Urinary bladder (tissue), 4 donors: Measurements from ENCODE around the gene TNRC6C. TPM values are rescaled to one million over a fixed set of nuclear protein-coding genes. Genes with fewer than 3 reads are reported as not detected.

Experiments used
- DNase-seq: peaks from one replicate; pipeline ENCODE4 v3.0.0-alpha.2; 2015; ENCODE audit errors: extremely low spot score
- H3K27ac ChIP-seq: one replicate; pipeline ENCODE4 v1.5.1; 2013; ENCODE audit warnings: low read depth, mild to moderate bottlenecking, moderate library complexity
- H3K36me3 ChIP-seq: one replicate; pipeline ENCODE4 v1.6.1; 2013; ENCODE audit warnings: mild to moderate bottlenecking, moderate library complexity; ENCODE audit not compliant: insufficient read depth
- H3K4me1 ChIP-seq: one replicate; pipeline ENCODE4 v1.6.1; 2013; ENCODE audit warnings: mild to moderate bottlenecking, moderate library complexity; ENCODE audit not compliant: insufficient read depth
- H3K4me3 ChIP-seq: one replicate; pipeline ENCODE4 v1.5.1; 2013; ENCODE audit warnings: low read depth, low read length
- WGBS: extraction: QIAGEN DNeasy Blood & Tissue Kit; methylation state at CpG from one replicate; pipeline ENCODE4 v1.1.7; 2013; 5-methylcytosine and 5-hydroxymethylcytosine counted together
- polyA plus RNA-seq: library from polyadenylated mRNA; stranded (reverse); fragments of 200-250 nt; gene quantifications from one replicate; pipeline ENCODE4 v1.2.3, GENCODE V29; 2013
- total RNA-seq: library from RNA; depleted of rRNA; stranded (reverse); fragments of >200 nt; gene quantifications from one replicate; pipeline ENCODE4 v1.2.3, GENCODE V29; 2014
- donor health status: healthy with polysubstance abuse.
- donor health status: healthy.

TNRC6C gene
- total and polyA plus RNA-seq, 2 donors = 7.1 to 17.8 TPM

DNA sequence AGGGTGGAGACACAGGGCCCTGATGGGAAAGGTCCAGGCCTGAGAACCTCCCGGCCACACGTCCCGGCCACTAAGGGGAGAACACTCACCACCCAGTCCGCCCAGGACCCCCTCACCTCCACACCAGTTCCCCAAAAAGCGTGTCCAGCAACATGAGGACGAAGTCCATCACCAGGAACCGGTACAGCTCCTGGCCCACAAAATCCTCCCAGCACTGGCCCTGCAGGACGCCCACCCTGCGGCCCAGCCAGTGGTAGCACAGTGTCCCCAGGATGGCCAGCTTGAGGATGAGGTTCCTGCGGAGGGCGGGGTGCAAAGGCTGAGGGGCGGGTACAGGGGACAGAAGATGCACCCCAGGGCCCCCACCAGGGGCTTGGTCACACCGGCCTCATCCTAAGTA, 162.0 kb downstream of the TNRC6C start:
- Histone ChIP-seq H3K4me3 (no peak overlapping the region), H3K4me1 (no peaks in the 10 kb centered on the region), H3K36me3 (no peaks in the 10 kb centered on the region), H3K27ac (no peak overlapping the region)
- no peak for DNase-seq
- 96% methylated on average over 13 of the region's 13 CpGs for WGBS

DNA sequence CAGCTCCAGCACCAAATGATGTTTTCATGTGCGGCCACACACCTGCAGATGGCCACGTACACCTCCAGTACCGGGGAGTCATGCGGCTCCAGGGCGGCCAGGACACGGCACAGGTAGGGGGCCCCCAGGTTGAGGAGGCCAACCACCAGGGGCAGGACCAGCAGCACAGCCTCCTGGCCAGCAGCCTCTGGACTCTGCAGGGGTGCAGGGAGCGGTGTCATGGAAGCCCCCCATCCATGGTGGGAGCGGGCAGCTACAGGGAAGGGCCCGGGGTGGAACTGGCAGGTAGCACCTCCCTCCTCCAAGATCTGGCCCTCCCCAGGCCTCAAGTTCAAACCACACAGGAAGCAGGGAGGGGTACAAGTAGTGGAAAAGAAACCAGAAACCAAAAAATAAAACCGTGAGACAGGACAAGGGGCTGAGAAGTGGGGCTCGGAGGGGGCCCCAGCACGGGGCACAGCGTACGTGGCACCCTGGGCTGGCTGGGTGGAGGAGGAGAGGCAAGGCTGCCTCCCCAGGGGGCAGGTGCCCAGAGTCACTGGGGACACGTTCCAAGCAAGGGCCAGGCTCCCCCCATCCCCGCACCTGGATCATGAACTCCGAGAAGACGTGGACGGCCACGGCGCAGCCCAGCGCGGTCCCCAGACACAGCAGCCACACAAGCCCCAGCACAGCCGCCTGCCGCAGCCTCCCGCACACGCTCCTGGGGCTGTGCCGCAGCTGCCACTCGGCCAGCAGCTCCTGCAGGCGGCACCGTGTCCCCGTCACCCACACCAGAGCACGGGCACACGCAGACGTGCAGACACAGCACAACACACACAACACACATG, 162.7 kb downstream of the TNRC6C start:
- no peaks in the 10 kb centered on the region for H3K36me3 ChIP-seq
- 89% methylated on average over 35 of the region's 35 CpGs for WGBS

DNA sequence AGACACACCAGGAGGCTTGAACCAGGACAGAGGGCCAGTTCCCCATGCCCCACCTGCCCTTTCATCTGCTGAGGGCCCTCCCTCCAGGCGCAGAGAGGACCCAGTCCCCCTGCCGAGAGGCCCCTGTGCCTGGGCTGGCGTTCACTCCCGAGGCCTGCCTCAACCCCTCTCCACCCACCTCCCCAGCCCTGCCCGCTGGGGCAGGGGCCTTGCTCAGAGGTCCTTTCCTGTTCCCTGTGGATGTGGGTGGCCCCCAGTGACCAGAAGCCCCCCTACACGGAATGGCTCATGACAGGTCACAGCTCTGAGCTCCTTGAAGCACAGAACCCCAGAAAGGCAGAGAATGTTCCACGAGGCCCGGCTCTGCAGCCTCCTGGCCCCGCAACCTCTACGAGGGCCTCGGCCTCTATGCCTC, 163.3 kb downstream of the TNRC6C start:
- 82% methylated on average over 11 of the region's 11 CpGs for WGBS
- H3K27ac ChIP-seq = no peak overlapping the region
- DNase-seq = no peak
- H3K36me3 ChIP-seq = no peaks in the 10 kb centered on the region
- no peaks in the 10 kb centered on the region for H3K4me1 ChIP-seq
- no peak overlapping the region for H3K4me3 ChIP-seq

More for the DNA sequence above, 162.7 kb downstream of the TNRC6C start:
- no peak for DNase-seq
- Histone ChIP-seq H3K27ac (no peak overlapping the region), H3K4me1 (no peaks in the 10 kb centered on the region), H3K4me3 (no peak overlapping the region)

DNA sequence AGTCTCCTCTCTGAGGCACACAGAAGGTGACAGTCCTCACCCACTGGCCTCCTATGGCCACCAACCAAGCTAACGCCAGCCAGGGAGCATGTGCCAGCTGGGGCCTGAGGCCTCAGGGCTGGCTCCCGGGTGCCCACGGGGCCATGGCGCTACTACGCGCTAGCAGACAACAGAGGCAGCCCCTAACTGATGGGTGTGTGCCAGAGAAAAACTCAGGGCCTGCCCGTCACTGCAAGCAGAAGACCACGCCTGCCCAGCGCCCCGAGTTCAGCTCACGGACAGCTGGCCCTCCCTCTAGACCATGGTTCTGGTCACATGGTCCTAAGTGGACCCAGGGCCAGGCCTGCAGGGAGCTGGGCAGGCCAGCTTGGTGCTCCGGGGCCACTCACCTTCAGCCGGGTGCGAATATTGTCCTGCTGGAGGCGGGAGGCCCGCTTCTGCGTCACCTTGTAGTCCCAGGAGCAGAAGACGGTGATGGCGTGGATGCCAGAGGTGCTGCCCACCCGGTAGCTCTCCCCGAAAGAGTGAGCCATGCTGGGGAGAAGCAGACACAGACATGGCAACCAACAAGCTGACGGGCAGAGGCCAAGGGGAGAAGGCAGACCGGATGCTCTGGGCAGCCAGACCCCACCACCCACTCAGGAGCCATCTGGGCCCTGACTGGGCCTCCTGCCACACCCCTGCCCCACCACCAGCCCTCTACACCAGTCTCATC, 163.9 kb downstream of the TNRC6C start:
- H3K4me3 ChIP-seq = no peak overlapping the region
- no peaks in the 10 kb centered on the region for H3K36me3 ChIP-seq
- no peaks in the 10 kb centered on the region for H3K4me1 ChIP-seq
- 93% methylated on average over 23 of the region's 23 CpGs for WGBS
- no peak for DNase-seq
- H3K27ac ChIP-seq = no peak overlapping the region

DNA sequence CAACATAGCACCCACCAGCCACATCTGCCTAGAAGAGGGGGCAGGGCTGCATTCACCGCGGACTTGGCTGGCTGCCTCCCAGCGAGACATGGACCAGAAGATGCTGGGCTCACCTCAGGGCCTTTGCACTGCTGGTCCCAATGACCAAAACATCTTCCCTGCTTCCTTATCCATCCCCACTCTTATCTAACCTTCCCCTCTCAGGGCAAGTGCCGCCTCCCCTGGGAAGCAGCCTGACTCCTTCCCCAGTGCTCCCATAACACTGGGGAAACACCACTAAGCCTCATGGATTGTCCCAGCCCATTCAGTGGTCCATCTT, 164.4 kb downstream of the TNRC6C start:
- H3K36me3 ChIP-seq = no peaks in the 10 kb centered on the region
- no peak overlapping the region for H3K4me3 ChIP-seq
- H3K27ac ChIP-seq = no peak overlapping the region
- H3K4me1 ChIP-seq = no peaks in the 10 kb centered on the region
- no peak for DNase-seq
- WGBS = 95% methylated on average over 4 of the region's 4 CpGs

DNA sequence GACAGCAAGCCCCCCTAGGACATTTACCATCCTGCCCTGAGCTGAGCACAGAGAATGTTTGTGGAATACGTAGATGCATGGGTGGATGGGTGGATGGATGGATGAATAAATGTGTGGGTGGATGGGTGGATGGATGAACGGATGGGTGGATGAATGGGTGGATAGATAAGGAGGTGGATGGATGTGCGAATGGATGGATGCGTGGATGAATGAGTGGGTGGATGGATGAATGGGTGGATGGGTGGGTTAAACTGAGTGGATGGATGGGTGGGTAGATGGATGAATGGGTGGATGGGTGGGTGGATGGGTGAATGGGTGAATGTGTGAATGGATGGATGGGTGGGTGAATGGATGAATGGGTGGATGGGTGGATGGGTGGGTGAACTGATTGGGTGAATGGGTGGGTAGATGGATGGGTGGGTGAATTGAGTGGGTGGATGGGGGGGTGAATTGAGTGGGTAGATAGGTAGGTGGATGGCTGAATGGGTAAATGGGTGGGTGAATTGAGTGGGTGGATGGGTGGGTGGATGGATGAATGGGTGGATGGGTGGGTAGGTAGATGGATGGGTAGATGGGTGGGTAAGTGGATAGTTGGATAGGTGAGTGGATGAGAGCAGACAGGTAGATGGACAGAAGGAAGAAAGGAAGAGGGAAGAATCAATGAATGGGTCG, 164.9 kb downstream of the TNRC6C start:
- Histone ChIP-seq H3K4me1 (no peaks in the 10 kb centered on the region), H3K27ac (no peak overlapping the region), H3K36me3 (no peaks in the 10 kb centered on the region), H3K4me3 (no peak overlapping the region)
- WGBS = 95% methylated on average over 5 of the region's 5 CpGs
- no peak for DNase-seq

DNA sequence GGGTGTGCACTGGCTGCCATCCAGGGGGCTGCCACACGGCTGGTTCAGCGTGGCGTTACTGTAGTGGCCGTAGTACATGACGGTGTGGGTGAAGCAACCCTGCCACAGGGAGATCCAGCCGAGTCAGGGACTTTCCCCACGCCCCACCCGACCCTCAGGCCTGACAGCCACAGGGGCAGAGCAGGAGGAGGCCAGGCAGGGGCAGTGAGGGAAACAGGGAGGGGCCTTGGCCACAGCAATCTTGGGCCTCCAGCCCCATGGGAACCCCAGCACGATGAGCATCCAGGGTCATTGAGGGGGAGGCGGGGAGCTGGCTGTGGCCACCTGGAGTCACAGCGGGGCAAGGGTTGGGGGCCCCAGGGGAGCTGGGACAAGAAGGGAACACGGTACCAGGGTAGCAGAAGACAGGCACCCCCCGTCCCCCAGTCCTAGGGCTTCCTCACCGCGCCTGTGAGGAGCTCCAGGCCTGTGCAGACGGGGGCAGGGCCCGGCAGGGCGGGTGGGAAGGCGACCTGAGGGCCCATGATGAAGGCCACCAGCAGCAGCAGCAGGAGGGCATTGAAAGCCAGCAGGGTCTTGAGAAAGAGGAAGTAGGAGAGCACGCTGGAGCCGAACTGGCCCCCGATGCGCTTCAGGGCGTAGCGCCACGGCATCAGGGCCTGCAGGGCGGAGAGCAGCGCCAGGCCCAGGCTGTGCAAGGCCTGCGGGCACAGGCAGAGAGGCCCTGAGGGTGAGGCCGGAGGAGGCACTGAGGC, 165.8 kb downstream of the TNRC6C start:
- no peaks in the 10 kb centered on the region for H3K4me1 ChIP-seq
- no peak for DNase-seq
- H3K27ac ChIP-seq = no peak overlapping the region
- 83% methylated on average over 30 of the region's 30 CpGs for WGBS
- no peaks in the 10 kb centered on the region for H3K36me3 ChIP-seq
- no peak overlapping the region for H3K4me3 ChIP-seq

DNA sequence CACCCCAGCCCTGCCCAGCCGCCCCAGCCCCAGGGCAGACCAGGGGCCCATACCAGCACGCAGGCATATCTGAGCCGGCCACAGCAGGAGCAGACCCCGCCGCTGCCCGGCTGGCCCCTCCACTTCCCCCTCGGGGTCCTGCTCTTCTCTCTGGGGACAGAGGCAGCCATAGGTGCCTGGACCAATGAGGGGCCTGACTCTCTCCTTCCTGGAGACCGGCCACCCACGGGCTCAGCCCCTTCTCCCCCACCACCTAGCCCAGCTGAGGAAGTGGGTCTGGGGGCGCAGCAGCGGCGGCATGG, 166.3 kb downstream of the TNRC6C start:
- no peaks in the 10 kb centered on the region for H3K36me3 ChIP-seq
- no peaks in the 10 kb centered on the region for H3K4me1 ChIP-seq
- 87% methylated on average over 12 of the region's 12 CpGs for WGBS

DNA sequence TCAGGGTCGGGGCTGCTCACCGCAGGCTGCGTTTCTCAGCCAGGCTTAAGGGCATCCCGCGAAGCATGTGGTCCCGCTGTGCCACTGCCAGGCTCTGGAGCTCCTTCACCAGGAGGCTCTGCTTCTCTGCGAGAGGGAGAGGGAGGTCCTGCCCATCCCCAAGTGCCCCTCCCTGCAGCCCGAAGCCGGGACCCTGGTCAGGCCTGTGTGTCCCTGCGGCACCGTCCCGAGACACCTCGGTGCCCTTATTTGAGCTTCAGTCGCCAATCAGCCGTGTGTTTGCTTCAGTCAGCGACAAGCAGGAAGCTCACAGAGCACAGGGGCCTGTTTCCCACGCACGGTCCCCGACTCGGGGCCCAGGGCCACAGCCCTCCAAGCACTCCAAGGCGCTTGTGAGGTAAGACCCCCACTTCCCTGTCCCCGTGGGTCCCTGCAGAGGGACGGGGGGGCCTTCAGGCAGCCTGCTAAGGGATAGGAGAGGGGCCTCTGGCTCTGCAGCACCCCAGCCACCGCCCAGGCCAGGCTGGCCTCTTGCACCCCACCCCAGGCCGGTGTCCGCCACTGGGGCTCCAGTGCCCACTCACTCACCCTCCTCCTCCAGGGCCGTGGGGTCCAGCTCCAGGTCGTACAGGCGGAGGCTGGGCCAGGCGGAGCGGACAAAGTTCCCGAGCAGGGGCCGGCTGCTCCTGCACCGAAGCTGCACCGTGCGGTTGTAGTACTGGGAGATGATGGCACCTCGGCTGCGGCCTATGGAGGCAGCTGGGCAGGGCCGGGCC, 166.8 kb downstream of the TNRC6C start:
- H3K4me3 ChIP-seq = no peak overlapping the region
- WGBS = 83% methylated on average over 39 of the region's 39 CpGs
- no peak overlapping the region for H3K27ac ChIP-seq
- H3K4me1 ChIP-seq = no peaks in the 10 kb centered on the region
- no peaks in the 10 kb centered on the region for H3K36me3 ChIP-seq
- no peak for DNase-seq

More for the DNA sequence above, 166.3 kb downstream of the TNRC6C start:
- Histone ChIP-seq H3K27ac (no peak overlapping the region), H3K4me3 (no peak overlapping the region)
- no peak for DNase-seq

DNA sequence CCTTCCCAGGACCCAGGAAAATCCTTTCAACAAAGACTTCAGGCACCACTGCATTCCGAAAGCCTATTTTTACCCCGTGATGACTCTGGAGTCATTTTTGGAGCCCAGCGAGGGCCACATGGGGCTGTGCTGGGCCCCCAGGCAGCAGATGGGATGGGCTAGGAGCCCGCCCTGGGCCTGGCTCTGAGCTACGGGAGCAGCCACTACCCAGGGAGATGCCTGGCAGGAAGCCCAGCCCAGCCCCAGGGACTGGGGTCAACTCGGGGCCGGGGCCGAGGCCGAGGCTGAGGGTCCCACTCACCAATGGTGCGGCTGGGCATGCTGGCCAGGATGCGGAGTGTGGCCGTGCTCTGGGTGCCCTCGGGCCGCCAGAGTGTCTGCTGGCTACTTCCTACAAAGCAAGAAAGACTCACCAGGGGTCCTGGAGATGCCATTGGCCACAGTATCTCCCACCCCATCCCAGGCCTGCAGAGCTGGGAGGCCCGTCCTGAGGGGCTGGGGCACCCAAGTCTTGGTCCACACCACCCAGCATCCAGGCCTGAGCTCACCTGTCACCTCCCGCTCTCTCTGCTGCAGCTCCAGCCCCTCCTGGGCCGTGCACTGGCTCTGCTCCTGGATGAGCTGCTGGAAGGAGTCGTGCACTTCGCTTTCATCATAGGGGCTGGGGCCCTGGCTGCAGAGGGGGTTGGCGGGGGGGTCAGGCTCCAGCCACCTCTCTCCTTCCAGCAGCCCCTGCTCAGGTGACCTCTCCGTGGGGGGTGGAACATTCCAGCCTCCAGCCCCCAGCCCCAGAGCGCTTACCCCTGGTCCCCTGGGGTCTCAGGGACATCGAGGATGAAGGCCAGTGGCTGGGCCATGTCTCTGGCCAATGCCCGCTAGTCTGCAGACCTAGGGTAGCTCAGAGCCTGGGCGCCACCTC, 167.7 kb downstream of the TNRC6C start:
- H3K4me3 ChIP-seq = no peak overlapping the region
- no peaks in the 10 kb centered on the region for H3K4me1 ChIP-seq
- DNase-seq = no peak
- H3K27ac ChIP-seq = no peak overlapping the region
- H3K36me3 ChIP-seq = no peaks in the 10 kb centered on the region
- WGBS = 76% methylated on average over 25 of the region's 25 CpGs

DNA sequence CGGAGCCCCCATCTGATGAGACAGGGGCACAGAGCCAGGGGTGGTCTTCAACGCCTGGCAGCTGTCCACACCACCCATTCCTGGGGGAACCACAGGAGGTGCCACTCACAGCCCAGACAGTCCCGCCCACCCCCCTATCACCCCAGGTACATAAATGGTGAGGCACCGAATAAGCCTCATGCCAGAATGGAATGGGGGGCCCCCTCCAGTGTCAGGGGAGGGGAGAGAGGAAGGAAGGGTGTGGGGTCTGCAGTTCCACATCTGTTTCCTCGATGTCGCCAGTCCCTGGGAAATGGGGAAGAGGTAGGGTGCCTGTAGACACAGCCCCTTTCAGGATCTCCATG, 168.4 kb downstream of the TNRC6C start:
- DNase-seq = no peak
- no peak overlapping the region for H3K4me3 ChIP-seq
- H3K27ac ChIP-seq = no peak overlapping the region
- H3K4me1 ChIP-seq = no peaks in the 10 kb centered on the region
- H3K36me3 ChIP-seq = no peaks in the 10 kb centered on the region
- 77% methylated on average over 6 of the region's 6 CpGs for WGBS

DNA sequence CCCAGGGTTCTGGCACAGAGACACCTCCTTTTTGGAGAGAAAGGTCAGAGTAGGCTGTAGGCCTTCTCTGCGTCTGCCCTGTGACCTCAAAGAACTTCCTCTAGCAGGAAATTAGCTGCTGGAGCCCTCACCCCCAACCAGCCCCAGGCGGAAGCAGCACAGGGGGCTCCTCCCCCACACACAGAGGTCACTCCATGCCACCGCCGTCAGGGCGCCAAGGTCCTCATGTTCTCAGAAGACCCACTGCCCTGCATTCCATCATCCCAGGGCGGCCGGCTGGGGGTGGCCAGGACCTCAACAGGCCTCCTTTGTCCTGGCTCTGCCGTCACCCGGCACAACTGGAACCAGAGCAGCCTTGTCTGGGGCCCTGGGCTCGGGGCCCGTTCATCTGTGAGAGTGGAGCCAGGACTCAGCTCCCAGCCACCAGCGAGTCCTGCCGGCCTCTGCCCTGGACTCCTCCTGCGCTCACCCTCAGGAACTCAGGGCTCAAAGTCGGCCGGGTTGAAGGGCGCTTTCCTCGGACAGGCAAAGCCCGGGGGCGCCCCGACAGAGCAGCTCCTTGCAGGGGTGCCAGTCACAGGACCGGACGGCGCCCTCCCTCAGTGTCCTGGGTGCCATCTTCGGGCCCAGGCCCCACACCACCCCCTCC, 168.9 kb downstream of the TNRC6C start:
- no peak for DNase-seq
- Histone ChIP-seq H3K36me3 (no peaks in the 10 kb centered on the region), H3K4me1 (no peaks in the 10 kb centered on the region), H3K27ac (peak overlapping the region; percentile 65), H3K4me3 (peak overlapping the region; percentile 70)
- WGBS = 44% methylated on average over 25 of the region's 25 CpGs
